ENCODE results near the gene KMT2C. TPM values are rescaled to one million over a fixed set of nuclear protein-coding genes. Genes with fewer than 3 reads are reported as not detected.
"Not testable (repeated sequence)": the region's sequence is repeated elsewhere in the genome, so short reads cannot be mapped to it uniquely, and the experiment has no call there.

KMT2C gene
- total and polyA plus RNA-seq, 4 donors, result 6.3 to 35.3 (median 19.3) TPM

DNA sequence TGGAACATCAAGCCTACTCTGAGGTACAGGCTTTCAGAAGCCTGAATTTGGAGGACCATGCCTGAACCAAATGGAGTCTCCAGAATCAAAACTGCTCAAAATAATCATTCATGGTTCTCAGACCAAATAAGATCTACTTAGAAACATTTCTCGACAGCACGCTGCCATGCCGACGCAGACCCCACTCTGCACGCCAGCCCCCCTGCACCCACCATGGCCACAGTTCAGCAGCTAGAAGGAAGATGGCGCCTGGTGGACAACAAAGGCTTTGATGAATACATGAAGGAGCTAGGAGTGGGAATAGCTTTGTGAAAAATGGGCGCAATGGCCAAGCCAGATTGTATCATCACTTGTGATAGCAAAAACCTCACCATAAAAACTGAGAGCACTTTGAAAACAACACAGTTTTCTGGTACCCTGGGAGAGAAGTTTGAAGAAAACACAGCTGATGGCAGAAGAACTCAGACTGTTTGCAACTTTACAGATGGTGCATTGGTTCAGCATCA lies 6.6 kb upstream of the KMT2C start:
- TF ChIP-seq, protein P1, sequence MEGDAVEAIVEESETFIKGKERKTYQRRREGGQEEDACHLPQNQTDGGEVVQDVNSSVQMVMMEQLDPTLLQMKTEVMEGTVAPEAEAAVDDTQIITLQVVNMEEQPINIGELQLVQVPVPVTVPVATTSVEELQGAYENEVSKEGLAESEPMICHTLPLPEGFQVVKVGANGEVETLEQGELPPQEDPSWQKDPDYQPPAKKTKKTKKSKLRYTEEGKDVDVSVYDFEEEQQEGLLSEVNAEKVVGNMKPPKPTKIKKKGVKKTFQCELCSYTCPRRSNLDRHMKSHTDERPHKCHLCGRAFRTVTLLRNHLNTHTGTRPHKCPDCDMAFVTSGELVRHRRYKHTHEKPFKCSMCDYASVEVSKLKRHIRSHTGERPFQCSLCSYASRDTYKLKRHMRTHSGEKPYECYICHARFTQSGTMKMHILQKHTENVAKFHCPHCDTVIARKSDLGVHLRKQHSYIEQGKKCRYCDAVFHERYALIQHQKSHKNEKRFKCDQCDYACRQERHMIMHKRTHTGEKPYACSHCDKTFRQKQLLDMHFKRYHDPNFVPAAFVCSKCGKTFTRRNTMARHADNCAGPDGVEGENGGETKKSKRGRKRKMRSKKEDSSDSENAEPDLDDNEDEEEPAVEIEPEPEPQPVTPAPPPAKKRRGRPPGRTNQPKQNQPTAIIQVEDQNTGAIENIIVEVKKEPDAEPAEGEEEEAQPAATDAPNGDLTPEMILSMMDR (IDR thresholded peaks at IDR 0.05; ENCODE audit: low read depth, low read length, missing input control), result no peak
- TF ChIP-seq NR2F2 (IDR thresholded peaks at IDR 0.05) (no peak), SP1 (IDR thresholded peaks at IDR 0.05) (no peak), RAD21 (IDR thresholded peaks at IDR 0.05) (no peak), HNF4A (conservative IDR thresholded peaks at IDR 0.05) (no peak), RXRA (IDR thresholded peaks at IDR 0.05) (no peak), GABPA (IDR thresholded peaks at IDR 0.05 in 1 of 2, conservative IDR thresholded peaks at IDR 0.05 in 1 of 2) (no peak), TAF1 (conservative IDR thresholded peaks at IDR 0.05) (no peak), FOXA1 (IDR thresholded peaks at IDR 0.05) (no peak)
- TF ChIP-seq, protein P2, sequence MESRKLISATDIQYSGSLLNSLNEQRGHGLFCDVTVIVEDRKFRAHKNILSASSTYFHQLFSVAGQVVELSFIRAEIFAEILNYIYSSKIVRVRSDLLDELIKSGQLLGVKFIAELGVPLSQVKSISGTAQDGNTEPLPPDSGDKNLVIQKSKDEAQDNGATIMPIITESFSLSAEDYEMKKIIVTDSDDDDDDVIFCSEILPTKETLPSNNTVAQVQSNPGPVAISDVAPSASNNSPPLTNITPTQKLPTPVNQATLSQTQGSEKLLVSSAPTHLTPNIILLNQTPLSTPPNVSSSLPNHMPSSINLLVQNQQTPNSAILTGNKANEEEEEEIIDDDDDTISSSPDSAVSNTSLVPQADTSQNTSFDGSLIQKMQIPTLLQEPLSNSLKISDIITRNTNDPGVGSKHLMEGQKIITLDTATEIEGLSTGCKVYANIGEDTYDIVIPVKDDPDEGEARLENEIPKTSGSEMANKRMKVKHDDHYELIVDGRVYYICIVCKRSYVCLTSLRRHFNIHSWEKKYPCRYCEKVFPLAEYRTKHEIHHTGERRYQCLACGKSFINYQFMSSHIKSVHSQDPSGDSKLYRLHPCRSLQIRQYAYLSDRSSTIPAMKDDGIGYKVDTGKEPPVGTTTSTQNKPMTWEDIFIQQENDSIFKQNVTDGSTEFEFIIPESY (IDR thresholded peaks at IDR 0.05), result no peak
- TF ChIP-seq, protein P3, sequence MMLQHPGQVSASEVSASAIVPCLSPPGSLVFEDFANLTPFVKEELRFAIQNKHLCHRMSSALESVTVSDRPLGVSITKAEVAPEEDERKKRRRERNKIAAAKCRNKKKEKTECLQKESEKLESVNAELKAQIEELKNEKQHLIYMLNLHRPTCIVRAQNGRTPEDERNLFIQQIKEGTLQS (IDR thresholded peaks at IDR 0.05), result no peak
- WGBS, result 98% methylated on average over 7 of the region's 7 CpGs
- no peaks in the 10 kb centered on the region for H3K36me3 ChIP-seq (ENCODE audit: control insufficient read depth in 4 of 4, insufficient read depth in 3 of 4, low read depth in 1 of 4, low read length in 3 of 4)
- H3K4me1 ChIP-seq (ENCODE audit: control insufficient read depth in 4 of 4, insufficient read depth in 4 of 4, low read length in 3 of 4), result peaks cover 0 to 3% (median 0%) of the 10 kb centered on the region in 4 donors
- no peak overlapping the region for H3K27ac ChIP-seq (ENCODE audit: low read depth in 1 of 2, low read length in 2 of 2)
- no peaks in the 10 kb centered on the region for H3K27me3 ChIP-seq (ENCODE audit: control insufficient read depth in 4 of 4, insufficient read depth in 4 of 4, low read length in 3 of 4)
- H3K9me3 ChIP-seq (ENCODE audit: control insufficient read depth in 4 of 4, low read length in 3 of 4), result no peaks in the 10 kb centered on the region
- no peak overlapping the region for H3K4me3 ChIP-seq (ENCODE audit: low read depth in 1 of 3, low read length in 3 of 3)
- DNase-seq (ENCODE audit: low spot score), result no peak
- H3K9ac ChIP-seq (ENCODE audit: low read depth in 1 of 2, low read length in 2 of 2), result no peak overlapping the region

DNA sequence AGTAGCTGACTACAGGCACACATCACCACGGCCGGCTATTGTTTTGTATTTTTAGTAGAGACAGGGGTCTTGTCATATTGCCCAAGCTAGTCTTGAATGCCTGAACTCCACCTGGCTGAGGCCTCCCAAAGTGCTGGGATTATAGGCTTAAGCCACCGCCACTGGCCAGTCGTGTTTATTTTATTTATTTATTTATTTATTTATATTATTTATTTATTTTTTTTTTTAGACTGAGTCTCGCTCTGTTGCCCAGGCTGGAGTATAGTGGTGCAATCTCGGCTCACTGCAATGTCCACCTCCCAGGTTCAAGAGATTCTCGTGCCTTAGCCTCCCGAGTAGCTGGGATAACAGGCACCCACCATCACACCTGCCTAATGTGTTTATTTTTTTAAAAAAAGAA lies 6.0 kb upstream of the KMT2C start:
- not testable (repeated sequence) for H3K4me3 ChIP-seq (ENCODE audit: low read depth in 1 of 3, low read length in 3 of 3)

DNA sequence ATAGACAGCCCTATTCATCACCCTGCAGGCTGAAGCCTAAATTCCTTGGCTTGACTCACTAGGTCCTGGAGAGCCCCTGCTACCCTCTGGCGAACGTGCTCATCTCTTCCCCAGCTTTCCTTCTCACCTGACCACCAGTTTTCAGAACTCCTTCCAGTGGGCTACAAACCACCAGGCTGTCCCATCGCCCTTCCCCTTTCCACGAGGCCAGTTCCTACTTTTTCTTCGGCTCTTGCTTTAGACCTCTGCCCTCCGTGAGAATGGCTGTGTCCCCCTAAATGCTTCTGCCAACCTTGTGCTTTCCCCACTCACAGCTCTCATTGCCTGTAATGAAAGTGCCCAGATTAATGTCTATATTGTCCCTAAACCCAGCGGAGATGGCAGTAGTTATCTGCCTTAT lies 5.4 kb upstream of the KMT2C start:
- not testable (repeated sequence) for H3K4me1 ChIP-seq (ENCODE audit: control insufficient read depth in 4 of 4, insufficient read depth in 4 of 4, low read length in 3 of 4); H3K9ac ChIP-seq (ENCODE audit: low read depth in 1 of 2, low read length in 2 of 2); H3K27me3 ChIP-seq (ENCODE audit: control insufficient read depth in 4 of 4, insufficient read depth in 4 of 4, low read length in 3 of 4); H3K27ac ChIP-seq (ENCODE audit: low read depth in 1 of 2, low read length in 2 of 2); H3K36me3 ChIP-seq (ENCODE audit: control insufficient read depth in 4 of 4, insufficient read depth in 3 of 4, low read depth in 1 of 4, low read length in 3 of 4); H3K9me3 ChIP-seq (ENCODE audit: control insufficient read depth in 4 of 4, low read length in 3 of 4); H3K4me3 ChIP-seq (ENCODE audit: low read depth in 1 of 3, low read length in 3 of 3); DNase-seq (ENCODE audit: low spot score)
- 83% methylated on average over 7 of the region's 7 CpGs for WGBS

More for the DNA sequence above, 6.0 kb upstream of the KMT2C start:
- H3K36me3 ChIP-seq (ENCODE audit: control insufficient read depth in 4 of 4, insufficient read depth in 3 of 4, low read depth in 1 of 4, low read length in 3 of 4); DNase-seq (ENCODE audit: low spot score); H3K9ac ChIP-seq (ENCODE audit: low read depth in 1 of 2, low read length in 2 of 2); H3K9me3 ChIP-seq (ENCODE audit: control insufficient read depth in 4 of 4, low read length in 3 of 4); H3K27ac ChIP-seq (ENCODE audit: low read depth in 1 of 2, low read length in 2 of 2); H3K27me3 ChIP-seq (ENCODE audit: control insufficient read depth in 4 of 4, insufficient read depth in 4 of 4, low read length in 3 of 4); H3K4me1 ChIP-seq (ENCODE audit: control insufficient read depth in 4 of 4, insufficient read depth in 4 of 4, low read length in 3 of 4): not testable (repeated sequence)
- WGBS, result 91% methylated on average over 8 of the region's 8 CpGs

DNA sequence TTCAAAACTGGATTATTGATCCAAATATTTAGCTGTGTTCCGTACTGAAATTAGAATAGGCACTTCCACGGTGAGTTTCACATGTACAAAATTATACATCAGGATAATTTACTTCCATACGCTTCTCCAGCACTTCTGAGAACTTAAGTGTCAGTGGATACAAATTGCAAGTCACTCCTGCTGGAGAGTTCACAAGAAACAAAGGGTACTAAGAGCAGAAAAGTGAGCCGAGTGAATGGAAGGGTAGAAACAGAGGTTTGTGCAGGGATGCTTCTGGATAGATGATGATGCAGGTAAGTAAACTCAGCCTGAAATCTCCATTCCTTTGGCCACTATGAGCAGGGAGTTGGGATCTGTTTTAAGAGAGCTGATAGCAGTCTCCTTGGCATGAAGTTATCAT lies 2.2 kb upstream of the KMT2C start:
- Histone ChIP-seq H3K9ac (ENCODE audit: low read depth in 1 of 2, low read length in 2 of 2) (peak overlapping the region in 1 of 2 donors; percentile 30), H3K4me1 (ENCODE audit: control insufficient read depth in 4 of 4, insufficient read depth in 4 of 4, low read length in 3 of 4) (peaks cover 1 to 14% (median 7%) of the 10 kb centered on the region in 4 donors)
- not testable (repeated sequence) for H3K27me3 ChIP-seq (ENCODE audit: control insufficient read depth in 4 of 4, insufficient read depth in 4 of 4, low read length in 3 of 4); H3K4me3 ChIP-seq (ENCODE audit: low read depth in 1 of 3, low read length in 3 of 3); H3K27ac ChIP-seq (ENCODE audit: low read depth in 1 of 2, low read length in 2 of 2); H3K9me3 ChIP-seq (ENCODE audit: control insufficient read depth in 4 of 4, low read length in 3 of 4); DNase-seq (ENCODE audit: low spot score); H3K36me3 ChIP-seq (ENCODE audit: control insufficient read depth in 4 of 4, insufficient read depth in 3 of 4, low read depth in 1 of 4, low read length in 3 of 4)
- WGBS, result 46% methylated on average over 4 of the region's 4 CpGs

Measured in liver (tissue), 9 donors.